K562 (cell line): ENCODE data around the gene RUSC1. TPM values are rescaled to one million over a fixed set of nuclear protein-coding genes. Genes with fewer than 3 reads are reported as not detected.

ENCODE experiments used
- ATAC-seq: fragments of 200-7000 bp; cut with Tn5 transposase; 3 replicates; pipeline ENCODE4 v1.9.1; 2020; ENCODE audit warnings: moderate library complexity
- Bru-seq: library from RNA; stranded (reverse); fragments of 400-500 nt; gene quantifications from one replicate; lab custom pipeline; 2021; lab: Mats Ljungman, UMichigan
- BruChase-seq, 2 experiments: library from RNA; stranded (reverse); fragments of 400-500 nt; gene quantifications; one replicate each; lab custom pipeline; 2021; lab: Mats Ljungman, UMichigan
- BruUV-seq: library from RNA; stranded (reverse); fragments of 400-500 nt; replicated peaks from 2 replicates; lab custom pipeline; 2021; lab: Mats Ljungman, UMichigan
- CTCF ChIA-PET: fragments of 300-600 bp; formaldehyde crosslinking; extraction: SDS; loops from one replicate; lab custom pipeline; 2021; ENCODE audit warnings: low intra/inter-chr PET ratio; lab: Yijun Ruan, JAX
- POLR2A ChIA-PET: fragments of 300-600, 350-650 bp; sonication (Branson Sonifier 250); formaldehyde crosslinking; extraction: SDS; loops from one replicate; lab custom pipeline; 2021; ENCODE audit warnings: antibody characterized with exemption, inconsistent platforms; lab: Yijun Ruan, JAX
- DNase-seq, 4 experiments: peaks; one replicate each; pipeline versions ENCODE4 v3.0.0 to v3.0.0-alpha.2; 2011 to 2018; ENCODE audit warnings: low spot score in 3 of 4, mixed read lengths in 3 of 4; ENCODE audit errors: extremely low read depth in 1 of 4
- FAIRE-seq: peaks from 2 replicates; lab custom pipeline; 2011; peaks lifted over from hg19 to GRCh38; lab: Jason Lieb, UNC
- H2AFZ ChIP-seq: 2 replicates; pipeline ENCODE4 v1.6.0; 2011; ENCODE audit warnings: low read depth, low read length, control low read depth, inconsistent platforms
- H3K27ac ChIP-seq: fragments of 200-600 bp; 3 replicates; pipeline ENCODE4 v1.8.0; 2011; ENCODE audit warnings: low read depth, mild to moderate bottlenecking, control low read depth, inconsistent platforms, low read length, moderate library complexity, mixed read lengths; ENCODE audit errors: extremely low read depth
- H3K27me3 ChIP-seq, 2 experiments: fragments of 300-600 bp in 1 of 2; 2 replicates in 1 of 2; 3 replicates in 1 of 2; pipeline versions ENCODE4 v1.6.0 to v1.8.0; 2011; ENCODE audit warnings: inconsistent platforms in 2 of 2, low read length in 2 of 2, mild to moderate bottlenecking in 1 of 2, mixed read lengths in 1 of 2, moderate library complexity in 1 of 2; ENCODE audit not compliant: control insufficient read depth in 2 of 2, insufficient read depth in 2 of 2
- H3K36me3 ChIP-seq: fragments of 300-600 bp; 3 replicates; pipeline ENCODE4 v1.8.0; 2011; ENCODE audit warnings: mild to moderate bottlenecking, low read length, inconsistent platforms; ENCODE audit not compliant: control insufficient read depth, insufficient read depth
- H3K4me1 ChIP-seq, 2 experiments: fragments of 200-600 bp in 1 of 2; replicated peaks in 1 of 2; 2 replicates in 1 of 2; 3 replicates in 1 of 2; pipeline versions ENCODE4 v1.5.1 to v1.8.0; 2011; ENCODE audit warnings: inconsistent platforms in 2 of 2, low read length in 2 of 2, mild to moderate bottlenecking in 1 of 2, mixed read lengths in 1 of 2, moderate library complexity in 1 of 2; ENCODE audit not compliant: control insufficient read depth in 2 of 2, insufficient read depth in 2 of 2
- H3K4me2 ChIP-seq: 2 replicates; pipeline ENCODE4 v1.6.1; 2011; ENCODE audit warnings: low read length, control low read depth, inconsistent platforms, mixed read lengths; ENCODE audit not compliant: insufficient read depth
- H3K4me3 ChIP-seq: fragments of 200-600 bp; sonication (generic), shearing (Covaris generic); 2 replicates; pipeline ENCODE4 v1.5.1; 2016; ENCODE audit warnings: control low read depth, inconsistent platforms
- H3K79me2 ChIP-seq: fragments of 200-600 bp; 3 replicates; pipeline ENCODE4 v1.8.0; 2011; ENCODE audit warnings: low read length, inconsistent platforms; ENCODE audit not compliant: control insufficient read depth, insufficient read depth
- H3K9ac ChIP-seq, 2 experiments: 2 replicates each; pipeline versions ENCODE4 v1.6.0 to v1.6.1; 2011; ENCODE audit warnings: low read depth in 2 of 2, low read length in 2 of 2, control low read depth in 1 of 2, inconsistent platforms in 1 of 2, mild to moderate bottlenecking in 1 of 2, mixed read lengths in 1 of 2; ENCODE audit not compliant: insufficient read depth in 1 of 2
- H3K9me1 ChIP-seq: one replicate; pipeline ENCODE4 v1.6.0; 2011; ENCODE audit warnings: inconsistent platforms, mild to moderate bottlenecking, low read length, moderate library complexity; ENCODE audit not compliant: control insufficient read depth, insufficient read depth
- H3K9me3 ChIP-seq: replicated peaks from 2 replicates; pipeline ENCODE4 v1.5.1; 2011; ENCODE audit warnings: low read depth, low read length, inconsistent platforms; ENCODE audit not compliant: control insufficient read depth, insufficient read depth
- H4K20me1 ChIP-seq: replicated peaks from 2 replicates; pipeline ENCODE4 v1.6.1; 2011; ENCODE audit warnings: low read length, inconsistent platforms, mixed read lengths; ENCODE audit not compliant: control insufficient read depth, insufficient read depth
- CCNT2 ChIP-seq: IDR thresholded peaks from 2 replicates; pipeline ENCODE4 v1.6.1; 2011; ENCODE audit warnings: borderline replicate concordance, low read depth, mild to moderate bottlenecking, moderate library complexity, mixed read lengths, low read length; ENCODE audit not compliant: insufficient read length; ENCODE audit errors: extremely low read depth
- CTBP1 ChIP-seq: fragments of 450-650 bp; IDR thresholded peaks from 2 replicates; pipeline ENCODE4 v1.6.1; 2016; ENCODE audit warnings: borderline replicate concordance
- CXXC5 ChIP-seq: fragments of 250-450 bp; sonication (Bioruptor Pico); IDR thresholded peaks from 2 replicates; pipeline ENCODE4 v1.8.0; 2022; ENCODE audit warnings: inconsistent platforms, mild to moderate bottlenecking, moderate library complexity
- ERF ChIP-seq: fragments of 450-650 bp; formaldehyde crosslinking; IDR thresholded peaks from 2 replicates; pipeline ENCODE4 v1.4.0; 2020; ENCODE audit warnings: mild to moderate bottlenecking, mixed read lengths
- RB1 ChIP-seq: fragments of 450-650 bp; IDR thresholded peaks from 2 replicates; pipeline ENCODE4 v1.6.1; 2017; ENCODE audit warnings: low read depth, mild to moderate bottlenecking
- SRSF3 ChIP-seq: fragments of 200-400 bp; formaldehyde crosslinking; IDR thresholded peaks from 2 replicates; pipeline ENCODE4 v1.6.1; 2016; ENCODE audit warnings: mild to moderate bottlenecking, low read length, moderate library complexity; ENCODE audit not compliant: insufficient read depth
- SUPT5H ChIP-seq: fragments of 450-650 bp; IDR thresholded peaks from 2 replicates; pipeline ENCODE4 v1.6.1; 2016
- ZNF384 ChIP-seq: IDR thresholded peaks from 2 replicates; pipeline ENCODE4 v1.6.1; 2012; ENCODE audit warnings: low read depth, low read length, improper control_type of control experiment
- ZNF778 ChIP-seq: fragments of 450-650 bp; formaldehyde crosslinking; IDR thresholded peaks from 2 replicates; pipeline ENCODE4 v1.4.0; 2020; ENCODE audit warnings: mild to moderate bottlenecking, moderate library complexity
- whole genome bisulfite sequencing: fragments of 100-300 bp; shearing (Covaris generic); methylation state at CpG from one replicate; pipeline ENCODE4 v1.1.6; 2016; ENCODE audit warnings: low coverage, mixed read lengths; ENCODE audit not compliant: insufficient coverage; ENCODE audit errors: missing lambda C conversion rate; 5-methylcytosine and 5-hydroxymethylcytosine counted together
- in situ Hi-C: fragments of 300-500 bp; cut with MboI; formaldehyde crosslinking; loops from 4 replicates; pipeline ENCODE4 v1.15.0; 2018; ENCODE audit warnings: inconsistent platforms, mixed read lengths
- intact Hi-C: fragments of 100-400 bp; cut with micrococcal nuclease; formaldehyde crosslinking; loops from 2 replicates; pipeline ENCODE4 v1.14.2; 2022
- long read RNA-seq, 3 experiments: library from polyadenylated mRNA in 2 of 3; library from RNA in 1 of 3; unstranded in 2 of 3; stranded (forward) in 1 of 3; transcript quantifications; one replicate each; pipeline ENCODE4 v2.0.0, GENCODE V29; 2019 to 2022
- polyA minus RNA-seq, 3 experiments: library from RNA; depleted of rRNA, polyadenylated mRNA; stranded (reverse); fragments of >200 nt; gene quantifications; 2 replicates each; pipeline ENCODE4 v1.2.3, GENCODE V29; 2011
- polyA plus RNA-seq, 8 experiments: library from polyadenylated mRNA; depleted of rRNA in 4 of 8; stranded (reverse) in 5 of 8; unstranded in 3 of 8; fragments of >200 nt; fragmentation: Nextera tagmentation in 2 of 8; fragmentation: Illumina TruSeq in 1 of 8; extraction: Ambion mirVana in 2 of 8; extraction: Trizol in 1 of 8; gene quantifications; 2 replicates each; pipeline versions ENCODE4 v1.2.1 to v1.2.3, GENCODE V29; 2011 to 2014; ENCODE audit warnings: inconsistent platforms in 1 of 8, missing spikeins in 1 of 8
- total RNA-seq, 7 experiments: library from RNA; depleted of rRNA in 6 of 7; stranded (reverse); fragments of >200 nt in 6 of 7; fragmentation: Illumina TruSeq in 2 of 7; extraction: Trizol in 2 of 7; gene quantifications; 2 replicates each; pipeline versions ENCODE4 v1.2.1 to v1.2.3, GENCODE V29; 2011 to 2021; ENCODE audit warnings: low replicate concordance in 1 of 7
- TF ChIP-seq, protein P1 (sequence below): fragments of 250-450 bp; sonication (Bioruptor Pico); IDR thresholded peaks from 2 replicates; pipeline ENCODE4 v1.8.0; 2022; ENCODE audit warnings: moderate library complexity, mild to moderate bottlenecking, inconsistent platforms

Gene RUSC1
- total RNA-seq (2011; cell fraction: chromatin; rRNA removed; ENCODE audit: low replicate concordance): 28.6 and 75.0 TPM in 2 replicates
- 70.1 and 78.7 TPM in 2 replicates for total RNA-seq (2011; cell fraction: nucleolus; rRNA removed)
- 44.4 and 55.0 TPM in 2 replicates for total RNA-seq (2011; cell fraction: nucleoplasm; rRNA removed)
- total RNA-seq (2014; rRNA removed) (33.6 and 41.8 TPM in 2 replicates), total RNA-seq (2014; rRNA removed; fragmentation: Illumina TruSeq; extraction: Trizol) (14.3 and 15.1 TPM in 2 replicates), total RNA-seq (2015; rRNA removed; fragmentation: Illumina TruSeq; extraction: Trizol) (25.3 and 25.7 TPM in 2 replicates), total RNA-seq (2021) (63.0 and 68.3 TPM in 2 replicates), polyA plus RNA-seq (2011; rRNA removed) (37.5 and 44.2 TPM in 2 replicates), polyA plus RNA-seq (2014; fragmentation: Illumina TruSeq; extraction: Trizol) (42.0 and 50.4 TPM in 2 replicates), polyA plus RNA-seq (2014; fragmentation: Nextera tagmentation; extraction: Ambion mirVana) (1 to 10 TPM; 5.7 to 9.5 TPM), polyA plus RNA-seq (2014; rRNA removed) (63.2 and 72.4 TPM in 2 replicates), polyA minus RNA-seq (2011; rRNA and poly(A)+ RNA removed) (11.2 and 13.7 TPM in 2 replicates), Bru-seq, nascent RNA (percentile 65 among the genes with signal in this experiment), BruChase-seq, experiment 1, labeled RNA remaining after a 2-hour chase (percentile 64 among the genes with signal in this experiment), BruChase-seq, experiment 2, labeled RNA remaining after a 6-hour chase (percentile 69 among the genes with signal in this experiment)
- polyA plus RNA-seq (2011; cell fraction: cytosol; rRNA removed): 51.0 and 124 TPM in 2 replicates
- polyA plus RNA-seq (2011; cell fraction: nucleus; rRNA removed): 104 and 153 TPM in 2 replicates
- polyA plus RNA-seq (2012): 42.7 and 48.5 TPM in 2 replicates
- polyA minus RNA-seq (2011; cell fraction: cytosol; rRNA and poly(A)+ RNA removed): 23.6 and 26.5 TPM in 2 replicates
- polyA minus RNA-seq (2011; cell fraction: nucleus; rRNA and poly(A)+ RNA removed): 24.6 and 26.1 TPM in 2 replicates
- long read RNA-seq, experiment 1, transcript RUSC1-214 (8 exons, 1,700 nt): minor isoform, 19 of 166 reads
- long read RNA-seq, experiment 1, transcript RUSC1-201 (8 exons, 2,163 nt): minor isoform, 6 of 166 reads
- long read RNA-seq, experiment 1, transcript RUSC1-203 (9 exons, 1,968 nt): major isoform, 26 of 166 reads
- long read RNA-seq, experiment 1, transcript RUSC1-202 (9 exons, 2,503 nt): minor isoform, 19 of 166 reads
- long read RNA-seq, experiment 1, partial matches to known transcripts: 51 of 166 reads
- long read RNA-seq, experiment 1, other reads (novel, unspliced or antisense): 43 of 166 reads
- long read RNA-seq, experiment 2, transcript RUSC1-203 (9 exons, 1,968 nt): minor isoform, 13 of 79 reads
- long read RNA-seq, experiment 2, transcript RUSC1-214 (8 exons, 1,700 nt): minor isoform, 7 of 79 reads
- long read RNA-seq, experiment 2, transcript RUSC1-201 (8 exons, 2,163 nt): major isoform, 17 of 79 reads
- long read RNA-seq, experiment 2, partial matches to known transcripts: 26 of 79 reads
- long read RNA-seq, experiment 2, other reads (novel, unspliced or antisense): 13 of 79 reads
- long read RNA-seq, experiment 3, transcript RUSC1-203 (9 exons, 1,968 nt): major isoform, 8 of 38 reads
- long read RNA-seq, experiment 3, transcript RUSC1-214 (8 exons, 1,700 nt): minor isoform, 6 of 38 reads
- long read RNA-seq, experiment 3, transcript RUSC1-202 (9 exons, 2,503 nt): minor isoform, 6 of 38 reads
- long read RNA-seq, experiment 3, partial matches to known transcripts: 3 of 38 reads
- long read RNA-seq, experiment 3, other reads (novel, unspliced or antisense): 11 of 38 reads

DNA sequence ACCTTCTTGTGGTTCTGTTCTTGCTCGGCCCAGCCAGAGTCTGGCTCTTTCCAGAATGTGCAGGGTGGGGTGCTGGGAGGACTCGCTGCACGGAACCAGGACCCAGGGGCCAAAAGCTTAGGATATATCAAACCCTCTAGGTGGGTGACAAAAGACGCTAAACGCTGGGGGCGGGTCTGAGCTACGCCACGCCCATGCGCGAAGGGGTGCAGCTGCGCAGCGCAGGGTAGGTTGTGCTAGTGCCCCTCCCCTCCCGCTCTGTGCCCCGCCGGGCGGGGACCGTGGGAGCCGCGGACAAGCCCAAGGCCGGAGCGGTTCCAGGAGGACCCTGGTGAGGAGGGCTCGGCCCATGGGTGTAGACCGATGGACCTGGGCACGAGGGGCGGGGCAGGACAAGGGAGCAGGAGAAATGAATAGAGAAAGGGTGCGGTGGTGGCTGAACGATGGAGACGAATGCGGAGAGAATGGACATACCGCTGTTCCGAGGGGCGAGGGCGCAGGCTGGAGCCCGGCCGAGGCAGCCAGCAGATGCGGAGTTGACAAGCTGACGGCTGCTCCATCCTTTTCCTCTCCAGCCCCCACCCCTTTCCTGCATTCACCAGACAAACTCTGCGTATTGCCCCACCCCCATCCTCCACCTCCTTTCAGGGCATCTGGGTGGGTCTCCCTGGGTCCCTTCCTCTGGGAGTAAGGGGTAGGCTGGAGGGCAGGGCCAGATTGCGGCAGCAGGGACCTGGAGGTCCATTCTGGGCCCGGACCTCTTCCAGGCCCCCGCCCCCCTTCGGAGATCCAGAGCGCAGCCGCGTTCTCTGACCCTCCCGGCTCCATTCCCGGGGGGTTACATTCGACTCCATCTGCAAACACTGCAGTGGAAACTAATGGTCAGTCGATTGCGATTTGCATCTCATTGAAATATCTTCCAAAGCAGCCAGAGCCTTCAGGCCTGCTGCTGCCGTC is at the start of gene RUSC1:
Gene RUSC1, plus strand, starts transcription at position 234 of the 957 bp plus-strand sequence. CDS start 880 bp downstream, outside the sequence.
- CTCF ChIA-PET: no interaction called here
- peak within 1 kb of the TSS; percentile 40 for H3K4me2 ChIP-seq
- H3K4me3 ChIP-seq: no peak within 1 kb of the TSS
- no TSS peak for BruUV-seq
- intact Hi-C loops (loop anchor here (10.0 kb wide), 1 partner anchor 274 kb away; no protein-coding TSS in a partner anchor), in situ Hi-C loops (loop anchor here (25.0 kb wide), 1 partner anchor 1416 kb away; the partner anchor contains the start of genes ISG20L2, METTL25B and MRPL24)
- peaks cover 14% of the 10 kb centered on the region for H4K20me1 ChIP-seq
- no peaks in the 10 kb centered on the region for H3K27me3 ChIP-seq
- DNase-seq (peak; percentile 75 to 79 (median 78)), ATAC-seq (peak; percentile 18), FAIRE-seq (peak; percentile 77)
- peak within 1 kb of the TSS in 1 of 2 experiments; percentile 67; a peak in 3 of 4 replicates for H3K9ac ChIP-seq
- H3K9me3 ChIP-seq: no peaks in the 10 kb centered on the region
- POLR2A ChIA-PET: interaction anchor here (0.7 to 5.7 kb wide), 13 partner anchors 9 to 242 kb away, joined by 3 to 30 read pairs (median 4); partner anchors contain the start of genes ASH1L, CLK2, ENTREP3 and FDPS
- 55% methylated on average over 51 of the region's 51 CpGs for WGBS
- H3K4me1 ChIP-seq: peaks cover 14 to 58% of the 10 kb centered on the region in 2 experiments; a peak in 4 of 5 replicates
- H3K27ac ChIP-seq: peak within 1 kb of the TSS; percentile 53; the same call in 2 of the 3 replicates
- H2AFZ ChIP-seq: no peak within 1 kb of the TSS
- H3K79me2 ChIP-seq: peaks cover 17% of the 10 kb centered on the region
- H3K36me3 ChIP-seq: peaks cover 52% of the 10 kb centered on the region
- H3K9me1 ChIP-seq: peaks cover 4% of the 10 kb centered on the region
- no peak for TF ChIP-seq ZNF778
- TF ChIP-seq SUPT5H: peak; percentile 74
- 0 out of 2 replicates have a peak, but pooled peaks have one; percentile 20 for TF ChIP-seq CTBP1
- no peak for TF ChIP-seq SRSF3
- peak; percentile 77; the same call in 1 of the 2 replicates for TF ChIP-seq ERF (CRISPR knock-in tag)
- TF ChIP-seq CCNT2: peak; percentile 70
- TF ChIP-seq, protein P1, sequence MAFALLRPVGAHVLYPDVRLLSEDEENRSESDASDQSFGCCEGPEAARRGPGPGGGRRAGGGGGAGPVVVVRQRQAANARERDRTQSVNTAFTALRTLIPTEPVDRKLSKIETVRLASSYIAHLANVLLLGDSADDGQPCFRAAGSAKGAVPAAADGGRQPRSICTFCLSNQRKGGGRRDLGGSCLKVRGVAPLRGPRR: no peak
- TF ChIP-seq RB1: 0 out of 2 replicates have a peak, but pooled peaks have one; percentile 7
- peak; percentile 62 for TF ChIP-seq CXXC5
- no peak for TF ChIP-seq ZNF384
